HepG2 (cell line): ENCODE data around the gene PRKG1. TPM values are rescaled to one million over a fixed set of nuclear protein-coding genes. Genes with fewer than 3 reads are reported as not detected.

ENCODE experiments used
- ATAC-seq: fragments of 200-7000 bp; cut with Tn5 transposase; 3 replicates; pipeline ENCODE4 v1.9.1; 2020; ENCODE audit warnings: mild to moderate bottlenecking, moderate library complexity
- BruUV-seq: library from RNA; stranded (reverse); fragments of 400-500 nt; replicated peaks from 2 replicates; lab custom pipeline; 2021; lab: Mats Ljungman, UMichigan
- CTCF ChIA-PET: fragments of 300-600 bp; formaldehyde crosslinking; extraction: SDS; loops from one replicate; lab custom pipeline; 2021; ENCODE audit warnings: low total read pairs, inconsistent platforms, low intra/inter-chr PET ratio; lab: Yijun Ruan, JAX
- POLR2A ChIA-PET: fragments of 350-600 bp; sonication (Branson Sonifier 250); formaldehyde crosslinking; loops from one replicate; lab custom pipeline; 2020; ENCODE audit warnings: antibody characterized with exemption, inconsistent platforms; lab: Yijun Ruan, JAX
- DNase-seq: peaks from one replicate; pipeline ENCODE4 v3.0.0-alpha.2; 2015; ENCODE audit warnings: low spot score
- FAIRE-seq: peaks from 3 replicates; lab custom pipeline; 2011; peaks lifted over from hg19 to GRCh38; lab: Jason Lieb, UNC
- H2AFZ ChIP-seq: one replicate; pipeline ENCODE4 v1.6.1; 2011; ENCODE audit warnings: low read length, inconsistent platforms
- H3K27ac ChIP-seq: fragments of 300-600 bp; 3 replicates; pipeline ENCODE4 v1.8.0; 2011; ENCODE audit warnings: mixed run types, mild to moderate bottlenecking, mixed read lengths, low read length, inconsistent platforms; ENCODE audit not compliant: insufficient read depth; ENCODE audit errors: extremely low read length
- H3K27me3 ChIP-seq, 2 experiments: fragments of 200-600 bp in 1 of 2; 2 replicates in 1 of 2; 3 replicates in 1 of 2; pipeline versions ENCODE4 v1.6.0 to v1.8.0; 2011; ENCODE audit warnings: low read length in 2 of 2, mild to moderate bottlenecking in 2 of 2, moderate library complexity in 2 of 2, inconsistent platforms in 1 of 2; ENCODE audit not compliant: insufficient read depth in 2 of 2, control insufficient read depth in 1 of 2
- H3K36me3 ChIP-seq, 2 experiments: fragments of 200-600 bp in 1 of 2; replicated peaks in 1 of 2; 2 replicates in 1 of 2; 3 replicates in 1 of 2; pipeline versions ENCODE4 v1.5.1 to v1.8.0; 2011; ENCODE audit warnings: low read length in 2 of 2, inconsistent platforms in 1 of 2; ENCODE audit not compliant: insufficient read depth in 2 of 2, control insufficient read depth in 1 of 2
- H3K4me1 ChIP-seq: 2 replicates; pipeline ENCODE4 v1.5.1; 2012; ENCODE audit warnings: low read length, inconsistent platforms; ENCODE audit not compliant: insufficient read depth
- H3K4me2 ChIP-seq: 2 replicates; pipeline ENCODE4 v1.6.0; 2011; ENCODE audit warnings: low read depth, low read length, inconsistent platforms
- H3K4me3 ChIP-seq, 3 experiments: fragments of 200-600 bp in 1 of 3; sonication (generic), shearing (Covaris generic) in 1 of 3; replicated peaks in 1 of 3; 2 replicates each; pipeline ENCODE4 v1.5.1; 2011 to 2016; ENCODE audit warnings: low read length in 3 of 3, inconsistent platforms in 2 of 3, low read depth in 2 of 3, mild to moderate bottlenecking in 2 of 3, control low read depth in 1 of 3, mixed read lengths in 1 of 3; ENCODE audit not compliant: insufficient read depth in 1 of 3
- H3K79me2 ChIP-seq: one replicate; pipeline ENCODE4 v1.6.1; 2011; ENCODE audit warnings: low read length, inconsistent platforms; ENCODE audit not compliant: insufficient read depth
- H3K9ac ChIP-seq: 2 replicates; pipeline ENCODE4 v1.6.0; 2011; ENCODE audit warnings: mild to moderate bottlenecking, low read depth, low read length, inconsistent platforms; ENCODE audit not compliant: insufficient read depth
- H3K9me3 ChIP-seq: 2 replicates; pipeline ENCODE4 v1.5.1; 2012; ENCODE audit warnings: mild to moderate bottlenecking, low read length
- H4K20me1 ChIP-seq: 2 replicates; pipeline ENCODE4 v1.6.0; 2011; ENCODE audit warnings: inconsistent platforms, mild to moderate bottlenecking, low read length, moderate library complexity; ENCODE audit not compliant: insufficient read depth
- WGBS: methylation state at CpG from one replicate; pipeline ENCODE4 v1.1.6; 2017; ENCODE audit warnings: low lambda C conversion rate; 5-methylcytosine and 5-hydroxymethylcytosine counted together
- in situ Hi-C: cut with HindIII; loops from 2 replicates; pipeline ENCODE4 v1.10.0; 2017; ENCODE audit warnings: low pct_unique_long_range_greater_than_20kb; ENCODE audit not compliant: extremely low pct_ligation_motif_present
- intact Hi-C: fragments of 100-400 bp; cut with micrococcal nuclease; formaldehyde crosslinking; loops from one replicate; pipeline ENCODE4 v1.10.0; 2022; ENCODE audit not compliant: unreplicated experiment
- polyA plus RNA-seq, 8 experiments: library from polyadenylated mRNA; depleted of rRNA in 3 of 8; stranded (reverse) in 7 of 8; unstranded in 1 of 8; fragments of >200 nt; fragmentation: Illumina TruSeq in 4 of 8; extraction: Trizol in 4 of 8; gene quantifications; 2 replicates each; pipeline versions ENCODE4 v1.2.1 to v1.2.3, GENCODE V29; 2011 to 2016; ENCODE audit warnings: low read depth in 4 of 8, missing spikeins in 1 of 8, mixed read lengths in 1 of 8; ENCODE audit not compliant: insufficient read depth in 1 of 8
- total RNA-seq, 5 experiments: library from RNA; depleted of rRNA; stranded (reverse); fragments of >200 nt; fragmentation: Illumina TruSeq; extraction: Trizol; gene quantifications; 2 replicates each; pipeline ENCODE4 v1.2.3, GENCODE V29; 2016; ENCODE audit warnings: low read depth in 1 of 5
- TF ChIP-seq, protein P1 (sequence below): sonication (generic); formaldehyde crosslinking; IDR thresholded peaks from 2 replicates; pipeline ENCODE4 v1.4.0; 2020; ENCODE audit warnings: missing genetic modification reagents
- TF ChIP-seq, protein P2 (sequence below): sonication (generic); formaldehyde crosslinking; IDR thresholded peaks from 2 replicates; pipeline ENCODE4 v1.4.0; 2020; ENCODE audit warnings: missing genetic modification reagents

PRKG1 gene
- total and polyA plus RNA-seq, 2 of the 13 experiments (the other 11 are each of a cell fraction or from before 2014, with no cell fraction given): 0.01 TPM; not detected in 1

DNA sequence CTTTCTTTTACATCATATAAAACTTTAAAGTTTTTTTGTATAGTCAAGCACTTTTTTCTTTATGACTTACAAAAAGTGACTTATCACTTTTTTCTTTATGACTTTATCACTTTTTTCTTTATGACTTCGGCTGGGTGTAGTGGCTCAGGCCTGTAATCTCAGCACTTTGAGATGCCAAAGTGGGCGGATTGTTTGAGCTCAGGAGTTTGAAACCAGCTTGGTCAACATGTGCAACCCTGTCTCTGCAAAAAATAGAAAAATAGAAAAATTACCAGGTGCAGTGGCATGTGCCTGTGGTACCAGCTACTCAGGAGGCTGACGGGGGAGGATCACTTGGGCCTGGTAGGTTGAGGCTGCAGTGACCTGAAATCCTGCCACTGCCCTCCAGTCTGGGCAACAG lies 733.9 kb downstream of the PRKG1 start:
- Histone ChIP-seq H3K9ac (no peak overlapping the region), H3K27ac (no peak overlapping the region), H3K79me2 (no peaks in the 10 kb centered on the region), H4K20me1 (no peaks in the 10 kb centered on the region), H3K9me3 (no peaks in the 10 kb centered on the region), H2AFZ (no peak overlapping the region), H3K36me3 (no peaks in the 10 kb centered on the region), H3K27me3 (no peaks in the 10 kb centered on the region), H3K4me1 (no peaks in the 10 kb centered on the region), H3K4me2 (no peak overlapping the region), H3K4me3 (no peak overlapping the region)
- WGBS: 5% methylated on average over 3 of the region's 3 CpGs
- in situ Hi-C loops (no loop called here), intact Hi-C loops (no loop called here)
- BruUV-seq: no TSS peak
- no peak for ATAC-seq
- ChIA-PET CTCF (no interaction called here), POLR2A (no interaction called here)
- FAIRE-seq: no peak
- no peak for DNase-seq
- TF ChIP-seq, protein P1, sequence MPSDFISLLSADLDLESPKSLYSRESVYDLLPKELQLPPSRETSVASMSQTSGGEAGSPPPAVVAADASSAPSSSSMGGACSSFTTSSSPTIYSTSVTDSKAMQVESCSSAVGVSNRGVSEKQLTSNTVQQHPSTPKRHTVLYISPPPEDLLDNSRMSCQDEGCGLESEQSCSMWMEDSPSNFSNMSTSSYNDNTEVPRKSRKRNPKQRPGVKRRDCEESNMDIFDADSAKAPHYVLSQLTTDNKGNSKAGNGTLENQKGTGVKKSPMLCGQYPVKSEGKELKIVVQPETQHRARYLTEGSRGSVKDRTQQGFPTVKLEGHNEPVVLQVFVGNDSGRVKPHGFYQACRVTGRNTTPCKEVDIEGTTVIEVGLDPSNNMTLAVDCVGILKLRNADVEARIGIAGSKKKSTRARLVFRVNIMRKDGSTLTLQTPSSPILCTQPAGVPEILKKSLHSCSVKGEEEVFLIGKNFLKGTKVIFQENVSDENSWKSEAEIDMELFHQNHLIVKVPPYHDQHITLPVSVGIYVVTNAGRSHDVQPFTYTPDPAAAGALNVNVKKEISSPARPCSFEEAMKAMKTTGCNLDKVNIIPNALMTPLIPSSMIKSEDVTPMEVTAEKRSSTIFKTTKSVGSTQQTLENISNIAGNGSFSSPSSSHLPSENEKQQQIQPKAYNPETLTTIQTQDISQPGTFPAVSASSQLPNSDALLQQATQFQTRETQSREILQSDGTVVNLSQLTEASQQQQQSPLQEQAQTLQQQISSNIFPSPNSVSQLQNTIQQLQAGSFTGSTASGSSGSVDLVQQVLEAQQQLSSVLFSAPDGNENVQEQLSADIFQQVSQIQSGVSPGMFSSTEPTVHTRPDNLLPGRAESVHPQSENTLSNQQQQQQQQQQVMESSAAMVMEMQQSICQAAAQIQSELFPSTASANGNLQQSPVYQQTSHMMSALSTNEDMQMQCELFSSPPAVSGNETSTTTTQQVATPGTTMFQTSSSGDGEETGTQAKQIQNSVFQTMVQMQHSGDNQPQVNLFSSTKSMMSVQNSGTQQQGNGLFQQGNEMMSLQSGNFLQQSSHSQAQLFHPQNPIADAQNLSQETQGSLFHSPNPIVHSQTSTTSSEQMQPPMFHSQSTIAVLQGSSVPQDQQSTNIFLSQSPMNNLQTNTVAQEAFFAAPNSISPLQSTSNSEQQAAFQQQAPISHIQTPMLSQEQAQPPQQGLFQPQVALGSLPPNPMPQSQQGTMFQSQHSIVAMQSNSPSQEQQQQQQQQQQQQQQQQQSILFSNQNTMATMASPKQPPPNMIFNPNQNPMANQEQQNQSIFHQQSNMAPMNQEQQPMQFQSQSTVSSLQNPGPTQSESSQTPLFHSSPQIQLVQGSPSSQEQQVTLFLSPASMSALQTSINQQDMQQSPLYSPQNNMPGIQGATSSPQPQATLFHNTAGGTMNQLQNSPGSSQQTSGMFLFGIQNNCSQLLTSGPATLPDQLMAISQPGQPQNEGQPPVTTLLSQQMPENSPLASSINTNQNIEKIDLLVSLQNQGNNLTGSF (CRISPR knock-in tag): no peak
- TF ChIP-seq, protein P2, sequence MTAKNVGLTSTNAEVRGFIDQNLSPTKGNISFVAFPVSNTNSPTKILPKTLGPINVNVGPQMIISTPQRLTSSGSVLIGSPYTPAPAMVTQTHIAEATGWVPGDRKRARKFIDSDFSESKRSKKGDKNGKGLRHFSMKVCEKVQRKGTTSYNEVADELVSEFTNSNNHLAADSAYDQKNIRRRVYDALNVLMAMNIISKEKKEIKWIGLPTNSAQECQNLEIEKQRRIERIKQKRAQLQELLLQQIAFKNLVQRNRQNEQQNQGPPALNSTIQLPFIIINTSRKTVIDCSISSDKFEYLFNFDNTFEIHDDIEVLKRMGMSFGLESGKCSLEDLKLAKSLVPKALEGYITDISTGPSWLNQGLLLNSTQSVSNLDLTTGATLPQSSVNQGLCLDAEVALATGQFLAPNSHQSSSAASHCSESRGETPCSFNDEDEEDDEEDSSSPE (CRISPR knock-in tag): no peak
